ENCODE data around the gene SYNGR3. TPM values are rescaled to one million over a fixed set of nuclear protein-coding genes. Genes with fewer than 3 reads are reported as not detected.

SYNGR3 gene
- total and polyA plus RNA-seq, 2 of the 13 experiments (the other 11 are each of a cell fraction or from before 2014, with no cell fraction given): 0.97 to 5.7 TPM

DNA sequence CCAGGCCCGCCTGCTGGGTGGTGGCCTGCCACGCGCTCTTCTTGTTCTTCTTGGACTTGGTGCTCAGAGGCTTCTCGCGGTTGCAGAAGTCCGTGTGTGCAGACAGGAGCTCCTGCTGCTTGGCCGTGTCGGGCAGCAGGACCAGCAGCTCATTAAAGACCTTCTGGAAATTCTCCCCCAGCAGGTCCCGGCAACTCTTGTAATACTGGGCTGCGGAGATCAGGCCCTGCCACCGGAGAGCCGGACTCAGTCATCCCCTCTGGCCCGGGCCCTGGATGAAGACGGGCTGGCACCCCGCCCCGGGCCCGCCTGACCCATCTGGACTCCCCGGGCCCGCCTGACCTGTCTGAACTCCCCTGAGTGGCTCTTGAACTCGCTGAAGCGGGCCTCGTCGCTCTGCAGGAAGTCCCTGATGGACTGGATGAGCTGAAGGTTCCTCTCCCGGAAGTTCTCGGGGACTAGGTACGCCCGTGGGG lies 8.6 kb downstream of the SYNGR3 start (continued):
- no peak for TF ChIP-seq KIAA2018 (CRISPR knock-in tag; IDR thresholded peaks at IDR 0.05; ENCODE audit: borderline replicate concordance)
- TF ChIP-seq, protein P1, sequence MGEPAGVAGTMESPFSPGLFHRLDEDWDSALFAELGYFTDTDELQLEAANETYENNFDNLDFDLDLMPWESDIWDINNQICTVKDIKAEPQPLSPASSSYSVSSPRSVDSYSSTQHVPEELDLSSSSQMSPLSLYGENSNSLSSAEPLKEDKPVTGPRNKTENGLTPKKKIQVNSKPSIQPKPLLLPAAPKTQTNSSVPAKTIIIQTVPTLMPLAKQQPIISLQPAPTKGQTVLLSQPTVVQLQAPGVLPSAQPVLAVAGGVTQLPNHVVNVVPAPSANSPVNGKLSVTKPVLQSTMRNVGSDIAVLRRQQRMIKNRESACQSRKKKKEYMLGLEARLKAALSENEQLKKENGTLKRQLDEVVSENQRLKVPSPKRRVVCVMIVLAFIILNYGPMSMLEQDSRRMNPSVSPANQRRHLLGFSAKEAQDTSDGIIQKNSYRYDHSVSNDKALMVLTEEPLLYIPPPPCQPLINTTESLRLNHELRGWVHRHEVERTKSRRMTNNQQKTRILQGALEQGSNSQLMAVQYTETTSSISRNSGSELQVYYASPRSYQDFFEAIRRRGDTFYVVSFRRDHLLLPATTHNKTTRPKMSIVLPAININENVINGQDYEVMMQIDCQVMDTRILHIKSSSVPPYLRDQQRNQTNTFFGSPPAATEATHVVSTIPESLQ (CRISPR knock-in tag; conservative IDR thresholded peaks at IDR 0.05): no peak
- TF ChIP-seq, protein P2, sequence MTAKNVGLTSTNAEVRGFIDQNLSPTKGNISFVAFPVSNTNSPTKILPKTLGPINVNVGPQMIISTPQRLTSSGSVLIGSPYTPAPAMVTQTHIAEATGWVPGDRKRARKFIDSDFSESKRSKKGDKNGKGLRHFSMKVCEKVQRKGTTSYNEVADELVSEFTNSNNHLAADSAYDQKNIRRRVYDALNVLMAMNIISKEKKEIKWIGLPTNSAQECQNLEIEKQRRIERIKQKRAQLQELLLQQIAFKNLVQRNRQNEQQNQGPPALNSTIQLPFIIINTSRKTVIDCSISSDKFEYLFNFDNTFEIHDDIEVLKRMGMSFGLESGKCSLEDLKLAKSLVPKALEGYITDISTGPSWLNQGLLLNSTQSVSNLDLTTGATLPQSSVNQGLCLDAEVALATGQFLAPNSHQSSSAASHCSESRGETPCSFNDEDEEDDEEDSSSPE (CRISPR knock-in tag; IDR thresholded peaks at IDR 0.05): no peak
- TF ChIP-seq PPARG (CRISPR knock-in tag; conservative IDR thresholded peaks at IDR 0.05): no peak
- no peak for TF ChIP-seq RAD21 (CRISPR knock-in tag; IDR thresholded peaks at IDR 0.05)
- TF ChIP-seq, protein P3, sequence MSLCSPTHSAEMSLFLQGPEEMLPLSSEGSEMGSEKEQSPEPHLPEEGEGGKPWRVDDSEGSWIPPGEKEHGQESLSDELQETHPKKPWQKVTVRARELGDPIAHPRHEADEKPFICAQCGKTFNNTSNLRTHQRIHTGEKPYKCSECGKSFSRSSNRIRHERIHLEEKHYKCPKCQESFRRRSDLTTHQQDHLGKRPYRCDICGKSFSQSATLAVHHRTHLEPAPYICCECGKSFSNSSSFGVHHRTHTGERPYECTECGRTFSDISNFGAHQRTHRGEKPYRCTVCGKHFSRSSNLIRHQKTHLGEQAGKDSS (CRISPR knock-in tag; IDR thresholded peaks at IDR 0.05; ENCODE audit: borderline replicate concordance, low read depth): no peak
- TF ChIP-seq HDAC2 (CRISPR knock-in tag; IDR thresholded peaks at IDR 0.05): no peak
- TF ChIP-seq PLRG1 (conservative IDR thresholded peaks at IDR 0.05): no peak
- no peak for TF ChIP-seq MEIS1 (CRISPR knock-in tag; IDR thresholded peaks at IDR 0.05; ENCODE audit: borderline replicate concordance)
- no peak for TF ChIP-seq HNF4G (IDR thresholded peaks at IDR 0.05; ENCODE audit: borderline replicate concordance, low read depth, low read length)
- no peak for TF ChIP-seq HNF4G (CRISPR knock-in tag; IDR thresholded peaks at IDR 0.05; ENCODE audit: borderline replicate concordance, low read depth)
- TF ChIP-seq, protein P4, sequence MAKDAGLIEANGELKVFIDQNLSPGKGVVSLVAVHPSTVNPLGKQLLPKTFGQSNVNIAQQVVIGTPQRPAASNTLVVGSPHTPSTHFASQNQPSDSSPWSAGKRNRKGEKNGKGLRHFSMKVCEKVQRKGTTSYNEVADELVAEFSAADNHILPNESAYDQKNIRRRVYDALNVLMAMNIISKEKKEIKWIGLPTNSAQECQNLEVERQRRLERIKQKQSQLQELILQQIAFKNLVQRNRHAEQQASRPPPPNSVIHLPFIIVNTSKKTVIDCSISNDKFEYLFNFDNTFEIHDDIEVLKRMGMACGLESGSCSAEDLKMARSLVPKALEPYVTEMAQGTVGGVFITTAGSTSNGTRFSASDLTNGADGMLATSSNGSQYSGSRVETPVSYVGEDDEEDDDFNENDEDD (CRISPR knock-in tag; IDR thresholded peaks at IDR 0.05; ENCODE audit: borderline replicate concordance): no peak

Data from HepG2 (cell line).